Retinal pigment epithelial cell (primary cell): Measurements from ENCODE around the gene EDEM3.
"Not testable (repeated sequence)": the region's sequence is repeated elsewhere in the genome, so short reads cannot be mapped to it uniquely, and the experiment has no call there.

Source experiments
- DNase-seq: peaks from one replicate; pipeline ENCODE4 v3.0.0-alpha.2; 2010; ENCODE audit warnings: low read depth
- H3K4me3 ChIP-seq: 2 replicates; pipeline ENCODE4 v1.5.1; 2011; ENCODE audit warnings: mild to moderate bottlenecking, low read length, control low read depth, moderate library complexity
- CTCF ChIP-seq: conservative IDR thresholded peaks from 2 replicates; pipeline ENCODE4 v1.5.1; 2011; ENCODE audit warnings: low read depth, low read length, control low read depth, inconsistent platforms

EDEM3 gene

GRCh38 chr1:184793967-184794366 is 39.3 kb upstream of the EDEM3 start:
- no peak for TF ChIP-seq CTCF
- DNase-seq = no peak
- H3K4me3 ChIP-seq = no peak overlapping the region

DNA sequence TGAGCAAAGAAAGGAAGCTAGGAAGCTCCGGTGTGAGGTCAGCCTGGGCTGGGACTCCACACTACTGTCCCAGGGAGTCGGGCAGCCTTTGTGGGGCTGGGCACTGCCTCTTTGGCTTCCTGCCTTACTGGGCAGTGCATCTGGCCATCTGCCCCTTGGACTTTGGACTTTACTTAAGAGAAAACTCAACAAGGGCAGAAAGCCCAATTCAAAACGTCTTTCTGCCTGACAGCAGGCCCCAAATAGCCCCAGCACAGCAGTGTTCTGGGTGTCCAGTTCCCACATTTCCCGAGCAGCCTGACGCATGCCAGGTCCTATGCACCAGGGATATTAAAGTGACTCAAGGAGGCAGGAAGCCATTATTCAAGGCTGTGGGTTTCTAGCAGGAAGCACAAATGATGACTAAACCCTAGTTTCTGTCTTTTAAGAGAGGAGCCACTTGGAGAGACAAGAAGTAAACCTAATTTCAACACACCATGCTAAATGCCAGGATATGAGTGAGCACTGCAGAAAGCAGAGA is 37.9 kb upstream of the EDEM3 start:
- DNase-seq = peak; percentile 29
- TF ChIP-seq CTCF = no peak
- H3K4me3 ChIP-seq = no peak overlapping the region

GRCh38 chr1:184791550-184791900 is 36.9 kb upstream of the EDEM3 start:
- no peak overlapping the region for H3K4me3 ChIP-seq
- DNase-seq = no peak
- no peak for TF ChIP-seq CTCF

DNA sequence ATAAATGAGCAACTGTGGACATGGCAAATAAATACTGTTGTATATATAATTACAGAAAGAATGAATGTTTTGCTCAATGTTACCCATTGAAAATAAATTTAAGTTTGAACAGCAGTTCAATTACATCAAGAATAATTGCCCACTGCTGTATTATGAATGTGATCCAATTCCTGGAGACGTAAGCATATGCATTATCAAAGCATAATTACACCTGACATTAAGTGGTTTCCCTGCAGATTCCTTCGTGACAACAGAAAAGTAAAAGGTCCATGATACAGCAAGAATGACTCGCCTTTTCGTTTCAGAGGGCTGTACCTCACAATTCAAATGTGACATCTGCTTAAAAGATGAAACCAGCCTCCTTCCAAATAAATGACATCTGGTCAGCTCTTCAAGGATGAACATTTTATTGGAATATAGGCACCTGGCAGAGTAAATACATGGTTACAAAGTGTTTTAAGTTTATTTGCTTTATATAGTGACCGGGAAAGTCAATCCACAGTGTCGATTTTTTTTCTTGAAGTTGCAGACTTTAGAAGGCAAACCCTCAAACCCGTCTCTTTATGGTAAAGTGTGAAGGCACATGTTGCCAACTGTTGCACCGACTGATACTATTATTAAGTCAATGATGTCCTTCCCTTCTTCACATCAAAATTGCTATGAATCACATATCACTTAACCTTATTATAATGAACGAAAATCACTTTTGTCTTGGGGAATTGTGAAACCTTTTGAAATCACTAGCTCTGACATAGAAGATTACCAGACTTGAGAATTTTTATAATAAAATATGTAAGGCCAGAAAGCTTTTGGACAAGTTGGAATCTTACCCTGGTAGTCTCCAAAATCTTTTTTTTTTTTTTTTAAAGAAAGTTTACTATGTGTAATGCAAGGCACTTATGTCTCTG is 36.2 kb upstream of the EDEM3 start:
- DNase-seq = no peak
- TF ChIP-seq CTCF = no peak
- H3K4me3 ChIP-seq = no peak overlapping the region

- DNase-seq = no peak
Observed at GRCh38 chr1:184789884-184790283, 35.2 kb upstream of the EDEM3 start.

GRCh38 chr1:184788970-184789369 is 34.3 kb upstream of the EDEM3 start:
- no peak for TF ChIP-seq CTCF
- H3K4me3 ChIP-seq = no peak overlapping the region
- DNase-seq = no peak

More at GRCh38 chr1:184789884-184790283, 35.2 kb upstream of the EDEM3 start:
- no peak overlapping the region for H3K4me3 ChIP-seq
- no peak for TF ChIP-seq CTCF

- TF ChIP-seq CTCF = no peak
- no peak overlapping the region for H3K4me3 ChIP-seq
- DNase-seq = no peak
Observed at GRCh38 chr1:184785529-184785928, 30.9 kb upstream of the EDEM3 start.

GRCh38 chr1:184783723-184784122 is 29.1 kb upstream of the EDEM3 start:
- H3K4me3 ChIP-seq, DNase-seq: not testable (repeated sequence)
